ENCODE measurements around the gene C1QL3. TPM values are rescaled to one million over a fixed set of nuclear protein-coding genes. Genes with fewer than 3 reads are reported as not detected.

Gene C1QL3
- 0.38 TPM for polyA plus RNA-seq (ENCODE audit: insufficient read length)

DNA sequence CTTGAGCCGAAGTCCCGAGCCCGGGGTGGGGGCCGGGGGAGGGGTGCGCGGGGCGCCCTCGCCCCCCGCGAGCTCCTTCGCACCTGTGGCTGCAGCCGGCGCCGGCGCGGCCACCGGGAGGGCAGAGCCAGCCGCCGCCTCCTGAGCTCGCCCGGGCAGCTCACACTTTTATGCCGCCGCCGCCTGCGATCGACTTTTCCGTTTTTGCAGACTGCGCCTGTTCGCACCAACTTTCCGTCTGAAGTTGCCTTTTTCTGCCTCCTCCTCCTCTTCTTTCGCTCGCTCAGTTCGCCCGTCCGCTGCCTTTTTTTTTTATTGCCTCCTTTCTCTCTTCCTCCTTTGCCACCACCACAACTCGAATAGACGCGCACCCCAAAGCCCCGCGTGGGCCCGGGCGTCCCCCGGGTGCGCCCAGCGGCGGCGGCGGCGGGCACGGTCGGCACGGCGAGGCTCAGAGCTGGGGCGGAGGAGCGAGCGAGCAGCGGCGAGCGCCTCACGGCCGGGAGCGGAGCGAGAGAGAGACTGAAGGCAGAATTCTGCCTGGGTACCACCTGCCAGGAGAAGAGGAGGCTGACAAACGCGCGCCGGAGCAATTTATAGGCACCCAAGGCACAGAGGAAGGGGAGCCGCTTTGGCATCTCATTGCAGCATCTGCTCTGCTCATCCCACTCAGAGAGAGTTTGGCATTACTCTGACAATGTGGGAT lies at the start of gene C1QL3:
Gene C1QL3 (minus strand): TSS at position 569 of the 706 bp plus-strand sequence. CDS start 814 bp downstream, outside the sequence.
- DNase-seq (ENCODE audit: low read depth) = no peak

DNA sequence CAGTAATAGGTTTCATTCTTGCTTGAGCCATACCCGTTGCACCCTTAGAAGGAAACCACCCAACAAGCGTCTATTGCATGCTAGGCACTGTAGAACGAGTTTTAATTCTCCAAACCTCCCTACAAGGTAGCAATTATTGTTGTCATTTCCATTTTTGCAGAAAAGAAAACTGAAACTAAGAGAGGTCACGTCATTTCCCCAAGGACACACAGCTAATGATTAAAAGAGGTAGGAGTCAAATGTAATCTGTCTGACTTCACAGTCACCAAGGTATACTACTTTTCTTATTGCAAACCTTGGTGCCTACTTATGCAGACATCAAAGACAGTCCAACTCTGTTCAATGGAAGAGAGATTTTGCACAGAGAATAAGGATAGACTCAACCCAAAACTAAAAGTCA lies 49.1 kb upstream of the C1QL3 start:
- DNase-seq (ENCODE audit: low read depth) = no peak

DNA sequence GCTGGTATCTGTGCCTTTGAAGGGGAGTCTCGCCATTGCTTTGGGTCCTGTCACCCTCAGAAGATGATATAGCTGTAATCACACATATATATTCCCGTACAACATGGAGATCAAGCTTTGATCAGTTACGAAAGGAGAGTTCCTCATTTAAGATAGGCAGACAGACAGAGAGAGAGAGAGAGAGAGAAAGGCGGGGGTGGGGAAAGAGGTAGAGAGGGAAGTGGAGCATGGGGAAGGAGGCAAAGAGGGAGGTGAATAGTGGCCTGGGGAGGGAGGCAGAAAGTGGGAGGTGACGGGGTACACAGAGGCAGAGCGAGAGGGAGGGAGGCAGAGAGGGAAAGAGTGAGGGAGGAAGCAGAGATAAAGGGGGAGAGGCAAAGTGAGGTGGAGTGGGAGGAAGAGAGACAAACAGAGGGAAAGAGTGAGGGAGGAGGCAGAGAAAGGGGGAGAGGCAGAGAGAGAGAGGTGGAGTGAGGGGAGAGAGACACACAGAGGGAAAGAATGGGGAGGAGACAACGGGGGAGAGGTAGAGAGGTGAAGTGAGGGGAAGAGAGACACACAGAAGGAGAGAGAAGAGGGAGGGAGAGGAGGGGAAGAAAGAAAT lies 44.6 kb upstream of the C1QL3 start:
- DNase-seq (ENCODE audit: low read depth) = no peak

DNA sequence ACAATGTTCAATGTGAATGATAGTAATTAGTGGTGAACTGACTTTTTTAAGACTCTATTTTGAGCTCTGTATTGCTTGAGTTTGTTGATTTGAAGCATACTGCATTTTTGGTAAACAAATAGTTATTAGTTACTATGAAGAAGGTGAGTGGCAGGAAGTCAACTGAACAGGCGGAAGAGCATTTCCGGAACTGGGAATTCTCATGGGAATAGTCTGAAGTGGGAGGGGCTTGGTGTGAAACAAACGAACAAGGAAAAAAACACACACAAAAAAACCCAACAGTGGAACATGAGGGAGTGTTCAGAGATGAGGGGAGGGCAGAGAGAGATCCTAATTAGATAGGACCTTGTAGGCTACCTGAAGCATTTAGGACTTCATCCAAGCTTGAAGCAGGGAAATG lies 43.9 kb upstream of the C1QL3 start:
- no peak for DNase-seq (ENCODE audit: low read depth)

DNA sequence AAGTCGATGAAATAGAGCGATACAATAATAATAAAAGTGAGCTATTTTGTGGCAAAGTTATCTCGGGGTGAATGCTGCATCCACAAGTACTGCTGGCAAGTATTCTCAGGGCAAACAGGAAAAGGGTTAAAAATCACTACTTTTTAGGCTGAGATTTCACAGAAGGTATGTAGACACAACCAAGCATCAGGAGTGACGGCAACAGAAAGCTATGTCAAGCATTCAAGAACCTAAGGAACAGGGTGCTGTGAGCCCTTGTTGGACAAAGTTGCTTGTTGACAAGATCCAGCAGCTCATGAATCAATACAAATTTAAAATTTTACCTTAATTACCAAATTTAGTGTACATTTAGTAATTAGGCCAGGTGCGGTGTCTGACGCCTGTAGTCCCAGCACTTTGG lies 41.2 kb upstream of the C1QL3 start:
- no peak for DNase-seq (ENCODE audit: low read depth)

DNA sequence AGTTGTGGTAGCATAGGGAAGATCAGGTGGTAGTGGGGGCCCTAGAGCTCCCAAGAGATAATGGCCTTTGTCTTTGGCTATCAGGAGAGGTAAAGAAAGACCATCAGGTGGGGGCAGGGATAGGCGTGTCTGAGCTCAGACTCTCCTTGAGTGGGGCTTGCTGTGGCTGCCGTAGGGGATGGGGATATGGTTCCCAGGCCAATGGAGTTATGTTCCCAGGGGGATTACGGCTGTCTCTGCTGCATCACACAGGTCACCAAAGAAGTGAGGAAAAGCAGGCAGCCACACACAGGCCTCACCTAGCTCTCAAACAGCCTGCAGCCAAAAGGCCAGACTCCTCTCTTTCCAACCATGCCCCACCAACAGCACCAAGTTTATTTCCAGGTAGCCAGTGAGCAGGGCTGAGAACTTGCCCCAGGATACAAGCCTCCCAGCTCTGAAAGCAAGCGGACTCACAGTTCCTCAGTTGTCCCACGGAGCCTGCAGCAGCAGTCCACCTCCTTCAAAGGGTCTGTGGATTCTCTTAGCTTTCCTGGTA lies 37.6 kb upstream of the C1QL3 start:
- no peak for DNase-seq (ENCODE audit: low read depth)

DNA sequence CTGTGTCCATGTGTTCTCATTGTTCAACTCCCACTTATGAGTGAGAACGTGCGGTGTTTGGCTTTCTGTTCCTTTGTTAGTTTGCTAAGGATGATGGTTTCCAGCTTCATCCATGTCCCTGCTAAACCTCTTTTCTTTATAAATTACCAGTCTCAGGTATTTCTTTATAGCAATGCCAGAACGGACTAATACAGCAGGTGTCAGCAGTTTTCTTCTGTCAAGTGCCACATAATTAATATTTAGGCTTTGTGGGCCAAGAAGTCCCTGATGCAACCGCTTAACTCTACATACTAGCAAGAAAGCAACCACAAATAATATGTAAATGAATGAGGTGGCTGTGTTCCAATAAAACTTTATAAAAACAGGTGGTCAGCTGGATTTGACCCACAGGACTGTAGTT lies 26.3 kb upstream of the C1QL3 start:
- DNase-seq (ENCODE audit: low read depth) = no peak

DNA sequence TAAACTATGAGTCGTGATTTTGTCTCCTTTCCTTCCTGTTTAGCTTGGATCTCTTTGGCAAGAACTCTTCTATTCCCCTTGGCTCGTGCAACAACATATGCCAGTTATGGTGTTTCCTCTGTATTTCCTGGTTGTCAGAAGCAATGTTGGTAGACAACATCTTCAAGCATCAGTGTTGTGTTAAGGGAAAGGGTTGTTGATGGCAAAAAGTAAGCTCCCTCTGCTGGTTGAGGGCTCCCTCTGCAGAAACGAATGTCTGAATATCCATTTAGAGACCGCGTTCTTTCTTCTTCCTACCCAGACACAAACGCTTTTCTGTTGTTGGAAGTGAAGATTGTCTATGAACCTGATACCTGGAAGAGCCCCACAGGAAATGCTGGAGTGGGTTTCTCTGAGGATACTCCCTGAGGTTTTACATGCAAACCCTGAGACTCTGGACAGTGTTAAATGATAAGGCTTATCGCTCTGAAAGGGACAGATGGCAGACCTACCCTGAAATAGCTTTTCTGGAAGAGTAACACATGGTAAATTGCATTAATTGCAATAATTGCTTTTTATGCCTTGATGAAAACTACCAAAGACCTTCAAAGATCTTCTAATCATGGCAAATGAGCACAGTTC lies 23.5 kb upstream of the C1QL3 start:
- DNase-seq (ENCODE audit: low read depth) = no peak

DNA sequence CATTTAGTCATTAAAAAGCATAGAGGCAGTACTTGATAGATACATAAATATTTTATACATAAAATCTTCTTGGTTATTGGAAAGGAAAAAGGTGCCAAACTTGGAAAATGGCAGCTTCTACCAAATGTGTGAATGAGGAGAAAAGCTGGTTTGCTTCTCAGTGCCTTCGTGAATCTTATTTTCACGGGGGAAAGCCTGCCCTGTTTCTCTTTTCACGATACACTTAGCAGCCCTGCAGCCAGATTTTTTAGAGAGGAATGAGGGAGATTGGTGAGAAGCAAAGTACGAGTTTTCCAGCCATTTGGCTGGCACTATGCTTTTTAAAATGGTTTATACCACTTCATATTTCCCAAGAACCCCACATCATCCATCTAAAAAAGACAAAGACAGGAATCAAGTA lies 22.9 kb upstream of the C1QL3 start:
- no peak for DNase-seq (ENCODE audit: low read depth)

DNA sequence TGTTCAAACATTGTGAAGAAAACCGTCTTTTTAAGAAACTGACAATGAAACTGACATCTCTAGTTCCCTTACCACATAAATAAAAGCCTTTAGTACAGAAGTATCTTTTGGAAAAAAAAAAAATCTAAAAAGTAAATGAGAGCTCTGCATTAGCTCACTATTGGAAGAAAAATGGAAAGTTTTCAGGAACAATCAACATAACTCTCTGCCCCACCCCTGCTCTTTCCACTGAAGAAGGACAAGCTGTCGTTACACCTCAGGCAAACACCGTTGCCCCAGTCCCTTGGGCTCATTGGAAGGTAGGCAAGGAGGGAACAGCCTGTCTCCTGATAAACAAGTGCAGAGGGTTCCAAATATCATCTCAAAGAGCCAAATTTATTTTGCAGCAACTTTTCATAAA lies 22.4 kb upstream of the C1QL3 start:
- DNase-seq (ENCODE audit: low read depth) = no peak

DNA sequence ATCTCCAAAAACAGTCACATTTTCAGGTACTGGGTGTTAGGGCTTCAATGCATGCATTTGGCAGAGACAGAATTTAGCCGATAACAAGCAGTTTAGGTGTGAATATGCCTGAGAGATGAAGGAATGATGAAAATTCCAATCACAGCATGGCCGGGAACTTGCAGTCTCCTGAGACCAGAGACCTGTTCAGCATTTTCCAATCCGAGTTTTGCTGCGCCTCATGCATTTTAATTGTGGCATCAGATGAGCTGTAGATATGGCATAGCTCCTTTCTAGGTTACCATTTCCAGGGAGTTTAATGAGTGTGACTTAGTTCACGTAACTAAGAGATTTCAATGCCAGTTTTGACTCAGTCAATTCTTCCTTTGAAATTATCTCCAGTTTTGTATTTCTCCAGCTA lies 14.5 kb upstream of the C1QL3 start:
- no peak for DNase-seq (ENCODE audit: low read depth)

DNA sequence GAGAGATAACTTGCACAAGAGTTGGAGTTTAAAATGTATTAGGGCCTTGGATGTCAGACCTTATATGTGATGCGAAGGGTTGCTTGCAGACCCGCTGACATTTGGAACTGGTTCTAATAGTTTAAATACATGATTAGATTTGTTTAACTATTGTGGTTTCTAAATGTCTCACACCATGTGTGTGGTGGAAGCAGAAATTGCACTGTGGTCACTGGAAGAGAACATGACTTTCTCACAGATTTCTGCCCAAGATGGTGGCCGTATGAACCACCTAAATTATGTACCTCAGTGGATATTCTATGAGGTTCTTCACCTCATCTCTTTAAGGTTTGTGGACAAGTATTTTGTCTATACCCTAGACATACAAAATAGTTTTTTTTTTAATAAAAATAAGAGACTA lies 8.2 kb upstream of the C1QL3 start:
- DNase-seq (ENCODE audit: low read depth) = no peak

DNA sequence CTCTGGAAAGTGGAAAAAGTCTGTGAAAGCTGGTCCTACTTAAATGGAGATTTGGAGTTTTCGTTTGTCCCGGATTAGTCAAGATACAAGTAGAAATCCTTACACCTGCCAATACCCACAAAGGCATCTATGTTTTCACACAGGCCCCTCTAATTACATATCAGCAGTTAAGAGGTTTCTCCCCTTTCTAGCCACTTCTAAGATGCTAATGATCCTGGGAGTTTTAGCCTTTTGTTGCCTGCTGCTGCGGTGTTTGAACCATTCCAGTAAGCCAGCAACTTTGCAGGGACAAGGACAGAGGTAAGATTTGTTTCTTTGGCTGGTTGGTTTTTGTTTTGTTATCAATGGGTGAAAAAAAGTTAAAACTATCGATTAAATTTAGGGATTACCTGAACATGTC lies 5.8 kb upstream of the C1QL3 start:
- DNase-seq (ENCODE audit: low read depth) = no peak

DNA sequence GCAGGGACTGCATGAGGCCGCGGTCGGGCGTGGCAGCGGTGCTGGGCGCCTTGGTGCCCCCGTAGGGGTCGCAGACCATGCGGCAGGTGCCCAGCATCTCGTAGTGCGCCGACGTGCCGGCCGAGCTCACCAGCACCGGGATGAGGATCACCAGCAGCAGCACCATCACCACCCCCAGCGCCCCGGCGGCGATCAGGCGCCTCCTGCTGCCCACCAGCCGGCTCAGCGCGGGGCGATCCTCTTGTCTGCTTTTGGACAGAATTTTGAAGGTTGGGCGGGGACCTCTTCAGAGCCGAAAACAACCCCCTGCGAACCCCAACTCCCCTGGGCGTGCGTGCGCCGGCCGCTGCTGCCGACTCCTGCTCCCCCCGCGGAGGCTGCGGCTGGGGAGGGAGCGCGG lies 779 bp downstream of the C1QL3 start:
- DNase-seq (ENCODE audit: low read depth) = no peak

DNA sequence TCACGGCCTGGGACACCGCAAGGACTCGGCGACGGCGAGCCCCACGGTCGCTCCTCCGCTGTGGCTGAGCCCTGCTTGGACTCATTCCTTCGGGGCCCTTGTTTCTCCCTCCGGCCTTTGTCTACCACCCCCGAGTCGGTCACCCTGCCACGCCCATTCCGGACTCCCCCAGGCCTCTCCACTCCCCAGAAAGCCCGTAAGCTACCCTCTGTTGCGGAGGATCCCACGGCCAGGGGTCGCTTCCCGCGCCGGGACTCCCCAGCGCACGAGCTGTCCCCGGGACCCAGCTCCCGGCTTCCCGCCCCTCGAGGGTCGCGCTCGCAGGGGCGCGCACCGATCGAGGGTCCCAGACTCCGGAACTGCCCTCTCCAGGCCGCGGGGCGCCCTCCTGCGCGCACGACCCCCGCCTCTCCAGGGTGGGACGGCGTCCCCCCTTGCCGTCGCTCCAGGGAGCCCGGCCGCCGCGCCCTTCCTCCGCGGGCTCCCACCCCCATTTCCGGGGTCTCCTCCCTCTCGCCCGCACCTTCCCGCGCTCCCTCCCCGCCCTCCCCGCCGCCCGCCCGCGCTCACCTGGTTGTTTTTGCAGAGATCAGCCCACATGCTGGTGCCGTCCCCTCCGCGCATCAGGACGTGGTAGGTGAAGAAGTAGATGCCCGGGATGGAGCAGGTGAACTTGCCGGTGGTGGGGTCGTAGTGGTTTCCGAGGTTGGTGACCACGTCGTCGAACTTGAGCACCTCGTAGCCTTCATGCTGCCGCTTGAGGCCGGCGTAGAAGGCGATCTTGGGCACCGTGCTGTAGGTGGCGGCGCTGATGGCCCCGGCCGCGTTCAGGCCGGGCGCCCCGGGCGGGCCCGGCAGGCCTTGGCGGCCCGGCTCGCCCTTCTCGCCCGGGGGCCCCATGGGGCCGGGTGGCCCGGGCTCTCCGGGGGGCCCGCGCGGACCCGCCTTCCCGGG lies 1.5 kb downstream of the C1QL3 start:
- no peak for DNase-seq (ENCODE audit: low read depth)

DNA sequence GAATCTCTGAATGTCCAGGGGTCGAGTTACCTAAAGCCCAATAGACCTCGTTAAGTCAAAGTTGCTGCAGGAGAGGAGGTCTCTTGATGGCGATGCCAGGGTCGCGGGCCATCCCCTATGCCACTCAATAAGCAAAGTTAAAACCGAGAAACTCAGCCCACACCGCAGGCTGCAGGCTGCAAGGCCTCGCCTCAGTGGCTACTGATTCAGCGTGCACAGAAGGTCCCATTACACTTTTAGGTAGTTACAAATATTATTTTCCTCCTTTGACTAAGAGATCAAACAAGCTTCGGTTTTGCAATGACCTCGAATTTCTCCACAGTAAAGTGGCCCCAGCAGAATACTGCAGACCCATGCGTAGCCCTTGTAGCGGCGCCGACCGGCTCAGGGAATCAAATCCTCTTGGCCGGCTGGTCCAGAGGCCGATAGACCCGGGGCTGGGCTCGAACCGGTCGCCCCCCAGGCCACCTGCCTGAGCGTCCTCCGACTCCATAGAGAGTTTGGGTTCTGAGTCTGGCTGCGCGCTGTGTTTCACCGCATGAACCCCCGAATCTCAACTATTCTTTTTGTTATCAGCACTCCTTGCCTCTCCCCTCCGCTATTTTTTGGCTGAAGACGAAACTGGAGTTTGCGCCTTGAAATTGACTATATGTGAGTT lies 2.3 kb downstream of the C1QL3 start:
- no peak for DNase-seq (ENCODE audit: low read depth)

DNA sequence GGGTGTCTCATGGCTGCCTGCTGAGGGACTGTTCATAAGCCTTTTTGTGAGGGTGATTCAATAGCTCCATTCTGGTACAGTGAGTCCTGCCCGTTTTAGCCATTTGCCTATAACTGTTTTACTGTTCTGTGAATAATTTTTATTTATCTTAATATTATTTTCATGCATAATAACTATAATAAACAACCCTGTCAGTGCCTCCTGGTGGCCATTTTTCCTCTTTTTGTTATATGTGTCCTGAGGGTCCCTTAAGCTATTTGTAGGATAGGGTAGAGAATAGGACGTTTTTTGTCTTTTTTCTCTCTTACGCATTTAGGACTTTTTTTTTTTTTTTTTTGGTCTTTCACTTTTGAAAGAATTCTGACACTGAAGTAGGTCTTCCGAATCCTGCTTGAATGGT lies 2.9 kb downstream of the C1QL3 start:
- DNase-seq (ENCODE audit: low read depth) = no peak

DNA sequence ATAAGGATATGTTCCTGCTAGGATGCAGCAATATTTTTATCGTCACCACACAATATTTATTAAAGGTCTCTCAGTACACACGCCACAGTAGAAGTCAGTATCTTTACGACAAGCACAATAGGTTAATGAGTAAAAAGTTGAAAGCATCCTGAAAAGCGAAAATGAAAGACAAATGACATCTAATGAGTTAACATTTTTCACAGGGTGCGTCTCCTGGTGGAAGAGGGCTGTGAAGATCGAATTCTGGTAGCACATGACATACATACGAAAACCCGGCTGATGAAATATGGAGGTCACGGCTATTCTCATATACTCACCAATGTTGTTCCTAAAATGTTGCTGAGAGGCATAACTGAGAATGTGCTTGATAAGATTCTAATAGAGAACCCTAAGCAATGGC lies 10.8 kb downstream of the C1QL3 start:
- no peak for DNase-seq (ENCODE audit: low read depth)

DNA sequence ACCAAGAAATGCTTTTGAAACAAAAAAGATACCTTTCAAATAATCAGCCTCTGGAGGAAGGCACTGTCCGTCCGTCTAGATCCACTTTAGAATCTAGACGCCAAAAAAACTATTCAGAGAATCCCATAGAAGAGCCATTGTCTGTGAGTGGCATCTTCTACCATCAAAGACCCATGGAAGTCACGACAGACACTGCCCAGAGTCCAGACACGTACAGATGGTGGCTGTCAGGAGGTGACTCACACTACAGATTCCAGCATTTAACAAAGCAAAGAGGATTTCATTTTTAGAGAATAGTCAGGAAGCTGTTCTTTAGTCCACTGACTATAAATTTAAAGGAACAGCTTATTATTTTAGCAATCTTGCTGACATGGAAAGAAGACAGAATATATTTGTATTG lies 11.7 kb downstream of the C1QL3 start:
- DNase-seq (ENCODE audit: low read depth) = no peak

DNA sequence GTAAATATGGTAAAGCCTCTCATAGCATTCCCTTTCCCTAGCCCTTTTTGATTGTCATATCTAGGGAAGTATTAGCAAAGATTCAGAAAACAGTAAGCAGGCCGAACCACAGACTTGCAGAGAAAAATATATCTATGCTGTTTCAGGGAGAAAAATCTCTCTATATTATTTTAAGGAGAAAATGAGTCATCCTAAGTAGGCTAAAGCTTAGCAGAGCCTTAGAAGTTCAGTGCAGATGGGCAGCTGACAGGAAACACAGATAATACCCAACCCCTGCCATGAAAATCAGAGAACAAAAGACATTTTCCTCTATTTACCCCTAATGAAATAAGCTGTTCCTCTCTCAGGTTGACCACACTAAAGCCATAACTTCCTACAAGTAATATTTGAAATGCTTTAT lies 16.5 kb downstream of the C1QL3 start:
- no peak for DNase-seq (ENCODE audit: low read depth)

DNA sequence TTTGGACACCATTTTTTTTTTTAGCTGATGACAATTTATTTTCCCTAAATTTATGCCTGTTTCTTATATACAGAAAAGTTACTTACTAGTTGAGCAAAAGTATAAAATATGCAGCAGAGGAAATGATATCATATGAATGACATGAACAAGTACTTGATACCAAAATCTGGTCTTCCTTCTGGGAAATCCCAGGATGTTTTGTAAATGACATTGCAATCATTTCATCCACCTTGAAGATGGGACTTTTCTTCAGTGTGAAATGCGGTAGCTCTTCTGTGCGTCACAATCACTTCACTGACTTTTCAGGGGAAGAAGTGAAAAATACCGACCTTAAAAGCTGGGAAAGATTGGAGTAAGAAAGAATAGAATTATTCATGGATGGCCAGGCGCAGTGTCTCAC lies 23.8 kb downstream of the C1QL3 start:
- no peak for DNase-seq (ENCODE audit: low read depth)
